SK-N-MC (cell line): ENCODE data around the gene BCAM.

Source experiments
- DNase-seq: peaks from one replicate; pipeline ENCODE4 v3.0.0-alpha.2; 2011; ENCODE audit warnings: low read depth, low spot score
- H3K27ac ChIP-seq: fragments of 200-600 bp; sonication (generic); 2 replicates; pipeline ENCODE4 v1.5.1; 2016; ENCODE audit warnings: mixed run types
- H3K36me3 ChIP-seq: fragments of 200-600 bp; sonication (generic); 2 replicates; pipeline ENCODE4 v1.6.1; 2017; ENCODE audit warnings: antibody characterized with exemption, low read length, mixed read lengths; ENCODE audit not compliant: insufficient read depth
- H3K4me3 ChIP-seq: fragments of 200-600 bp; sonication (generic); 2 replicates; pipeline ENCODE4 v1.5.1; 2016
- H3K9ac ChIP-seq: fragments of 200-600 bp; sonication (generic); 2 replicates; pipeline ENCODE4 v1.8.0; 2017; ENCODE audit warnings: mixed run types, mixed read lengths; ENCODE audit not compliant: insufficient read length
- H3K9me3 ChIP-seq: fragments of 200-600 bp; sonication (generic); 2 replicates; pipeline ENCODE4 v1.6.1; 2017; ENCODE audit warnings: low read depth, mild to moderate bottlenecking, antibody characterized with exemption, low read length, moderate library complexity, mixed read lengths
- EZH2 ChIP-seq: fragments of 200-600 bp; sonication (generic); IDR thresholded peaks from one replicate; pipeline ENCODE4 v1.6.1; 2017; ENCODE audit warnings: antibody characterized with exemption
- FOXP2 ChIP-seq: optimal IDR thresholded peaks from 2 replicates; pipeline ENCODE3; 2011; ENCODE audit warnings: mild to moderate bottlenecking, moderate library complexity; ENCODE audit not compliant: insufficient read depth; ENCODE audit errors: extremely low read length, control extremely low read depth
- POLR2AphosphoS5 ChIP-seq: IDR thresholded peaks from 2 replicates; pipeline ENCODE4 v1.6.1; 2012; ENCODE audit warnings: mild to moderate bottlenecking, low read depth, low read length, borderline replicate concordance

Gene BCAM

DNA sequence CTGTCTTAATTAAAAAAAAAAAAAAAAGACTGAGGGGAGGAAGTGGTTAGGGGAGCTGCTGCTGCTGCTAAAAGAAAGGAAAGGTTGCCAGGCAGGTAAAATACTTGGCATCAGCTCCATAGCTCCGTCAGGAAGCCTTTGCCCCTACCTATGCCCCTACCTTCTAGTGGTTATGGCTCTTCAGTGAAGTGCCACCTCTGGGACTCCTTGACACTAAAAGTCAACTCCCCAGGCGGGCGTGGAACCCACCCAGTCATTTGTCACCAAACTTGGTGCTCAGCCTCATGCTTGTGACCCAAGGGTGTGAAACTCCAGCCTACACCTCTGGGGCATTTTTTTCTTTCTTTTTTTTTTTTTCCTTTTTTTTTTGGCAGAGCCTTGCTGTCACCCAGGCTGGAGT, 32.3 kb downstream of the BCAM start:
- Histone ChIP-seq H3K9me3 (no peaks in the 10 kb centered on the region), H3K9ac (no peak overlapping the region), H3K36me3 (no peaks in the 10 kb centered on the region), H3K4me3 (no peak overlapping the region), H3K27ac (no peak overlapping the region)
- no peak for TF ChIP-seq FOXP2
- DNase-seq: no peak

DNA sequence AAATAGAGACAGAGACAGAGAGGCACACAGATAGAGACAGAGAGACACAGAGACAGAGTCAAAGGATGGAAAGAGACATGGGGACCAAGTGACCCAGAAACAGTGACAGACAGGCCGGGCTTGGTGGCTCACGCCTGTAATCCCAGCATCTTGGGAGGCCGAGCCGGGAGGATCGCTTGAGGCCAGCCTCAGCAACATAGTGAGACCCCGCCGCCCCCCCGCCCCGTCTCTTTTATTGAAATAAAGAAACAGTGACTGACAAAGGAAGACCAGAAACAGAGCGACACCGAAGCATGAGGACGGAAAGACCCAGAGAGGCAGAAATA, 36.3 kb downstream of the BCAM start:
- 0 out of 2 replicates have a peak overlapping the region, but pooled peaks have one; percentile 15 for H3K27ac ChIP-seq
- DNase-seq: no peak

DNA sequence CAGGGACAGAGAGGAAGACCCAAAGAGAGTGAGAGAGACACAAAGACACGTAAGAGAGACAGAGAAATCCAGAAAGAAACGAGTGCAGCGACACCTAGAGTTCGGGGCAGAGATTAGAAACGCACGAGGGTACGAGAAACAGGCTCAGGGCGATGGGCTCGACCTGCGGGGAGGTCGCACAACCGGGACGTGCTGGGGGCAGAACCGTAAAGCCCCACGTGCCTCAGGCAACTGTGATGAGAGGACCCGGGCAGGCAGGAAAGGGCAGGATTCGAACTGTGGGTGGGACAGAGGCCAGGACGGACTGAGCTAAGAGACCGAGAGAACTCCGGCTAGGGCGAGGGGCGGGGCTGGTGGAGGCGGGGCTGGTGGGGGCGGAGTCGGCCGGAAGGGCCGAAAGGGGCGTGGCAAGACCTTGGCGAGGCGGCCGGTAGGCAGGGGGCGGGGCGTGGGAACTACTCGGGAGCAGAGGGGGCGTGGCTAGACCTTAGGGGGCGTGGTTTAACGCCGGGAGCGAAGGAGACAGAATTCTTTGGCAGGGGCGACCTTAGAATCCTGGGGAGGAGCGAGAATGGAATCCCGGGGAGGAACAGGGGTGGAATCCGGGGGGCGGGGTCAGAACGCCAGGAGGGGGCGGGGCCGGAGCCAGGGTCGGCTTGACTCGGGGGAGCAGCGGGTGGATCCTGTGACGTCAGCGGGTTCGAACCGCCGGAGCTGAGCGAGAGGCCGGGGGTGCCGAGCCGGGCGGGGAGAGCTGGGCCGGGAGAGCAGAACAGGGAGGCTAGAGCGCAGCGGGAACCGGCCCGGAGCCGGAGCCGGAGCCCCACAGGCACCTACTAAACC, 36.9 kb downstream of the BCAM start, which contains the start of gene NECTIN2:
Gene NECTIN2 (plus strand): TSS at position 686 of the 843 bp plus-strand sequence. CDS start 229 bp downstream, outside the sequence.
- peak within 1 kb of the TSS; percentile 94 for H3K9ac ChIP-seq
- H3K27ac ChIP-seq: peak within 1 kb of the TSS; percentile 70
- peak within 1 kb of the TSS; percentile 97 for H3K4me3 ChIP-seq
- DNase-seq: peak; percentile 90
- no peaks in the 10 kb centered on the region for H3K9me3 ChIP-seq
- no peak for TF ChIP-seq FOXP2
- peak; percentile 20; the same call in 1 of the 2 replicates for TF ChIP-seq POLR2AphosphoS5
- no peaks in the 10 kb centered on the region for H3K36me3 ChIP-seq

More for the DNA sequence above, 36.3 kb downstream of the BCAM start:
- peak overlapping the region; percentile 42 for H3K9ac ChIP-seq
- peak overlapping the region; percentile 91 for H3K4me3 ChIP-seq
- H3K9me3 ChIP-seq: no peaks in the 10 kb centered on the region
- TF ChIP-seq EZH2 (no peak), POLR2AphosphoS5 (no peak), FOXP2 (no peak)
- H3K36me3 ChIP-seq: no peaks in the 10 kb centered on the region

DNA sequence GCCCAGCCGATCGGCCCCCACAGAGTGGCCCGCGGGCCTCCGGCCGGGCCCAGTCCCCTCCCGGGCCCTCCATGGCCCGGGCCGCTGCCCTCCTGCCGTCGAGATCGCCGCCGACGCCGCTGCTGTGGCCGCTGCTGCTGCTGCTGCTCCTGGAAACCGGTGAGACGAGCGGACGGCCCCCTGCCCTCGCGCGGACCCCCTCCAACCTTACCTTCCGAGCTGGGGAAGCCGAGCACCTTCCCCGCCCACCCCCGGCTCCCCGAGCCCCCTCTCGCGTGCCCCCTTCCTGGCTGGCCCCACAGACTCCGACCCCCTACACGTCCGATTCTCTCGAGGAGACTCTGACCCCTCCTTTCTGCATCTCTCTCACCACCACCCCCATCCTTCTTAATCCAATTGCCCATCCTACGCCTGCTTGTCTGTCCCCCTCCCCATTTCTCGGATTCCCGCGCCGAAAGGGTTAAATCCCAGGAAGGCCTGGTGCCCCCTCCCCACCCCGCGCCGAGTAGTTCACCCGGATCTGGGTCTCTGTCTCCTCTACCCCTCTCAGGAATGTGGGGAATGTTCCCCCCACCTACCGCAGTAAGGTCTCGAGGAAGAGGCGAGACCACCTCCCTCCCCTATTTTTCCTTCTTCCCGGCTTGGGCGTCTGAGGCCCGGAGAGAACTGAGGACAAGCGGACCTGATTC, 37.7 kb downstream of the BCAM start:
- Histone ChIP-seq H3K9ac (peak overlapping the region; percentile 94), H3K9me3 (no peaks in the 10 kb centered on the region), H3K27ac (peak overlapping the region; percentile 70), H3K4me3 (peak overlapping the region; percentile 97), H3K36me3 (no peaks in the 10 kb centered on the region)
- no peak for TF ChIP-seq FOXP2
- no peak for TF ChIP-seq POLR2AphosphoS5
- no peak for TF ChIP-seq EZH2
- DNase-seq: no peak

DNA sequence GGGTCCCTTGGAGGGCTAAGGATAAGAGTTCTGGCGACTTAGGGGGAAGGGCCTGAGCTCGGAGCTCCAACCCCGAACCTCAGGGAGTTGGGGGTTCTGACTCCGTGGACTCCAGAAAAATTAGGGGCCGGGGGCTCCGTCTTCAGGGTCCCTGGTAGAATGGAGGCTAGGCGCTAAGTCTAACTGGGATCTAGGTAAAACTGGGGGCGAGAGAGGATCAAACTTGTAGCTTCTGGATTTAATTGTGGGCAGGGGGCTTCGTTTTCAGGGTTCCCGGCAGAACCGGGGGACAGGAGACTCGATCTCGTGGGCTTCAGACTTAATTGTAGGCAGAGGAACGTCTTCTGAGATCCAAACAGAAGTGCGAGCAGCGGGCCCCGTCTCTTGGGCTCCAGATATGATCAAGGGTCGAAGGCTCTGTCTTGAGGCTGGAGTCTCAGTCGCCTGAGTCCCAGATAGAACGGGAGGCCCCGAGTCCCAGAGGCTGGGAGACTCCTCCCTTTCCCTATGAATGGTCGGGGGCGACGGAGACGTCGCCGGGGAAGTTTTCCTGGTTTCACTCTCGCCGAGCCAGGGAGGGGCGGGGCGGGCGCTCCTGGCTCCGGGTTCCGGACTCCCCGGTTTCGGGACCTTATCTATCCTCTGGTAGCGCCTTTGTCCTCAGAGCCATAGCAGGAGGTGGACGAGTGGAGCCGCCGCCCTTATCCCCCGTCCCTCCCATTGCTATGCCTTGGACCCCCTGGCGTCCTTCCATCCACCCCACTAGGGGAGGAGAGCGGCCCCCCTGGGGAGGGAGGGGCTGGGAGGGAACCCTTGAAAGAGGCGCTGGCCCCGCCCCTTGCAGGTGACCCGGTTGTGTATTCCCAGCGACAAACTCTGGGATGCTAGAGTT, 38.5 kb downstream of the BCAM start:
- peak overlapping the region; percentile 97 for H3K4me3 ChIP-seq
- H3K27ac ChIP-seq: peak overlapping the region; percentile 59
- no peaks in the 10 kb centered on the region for H3K9me3 ChIP-seq
- H3K36me3 ChIP-seq: no peaks in the 10 kb centered on the region
- H3K9ac ChIP-seq: peak overlapping the region; percentile 94
- TF ChIP-seq EZH2: no peak
- no peak for TF ChIP-seq FOXP2
- TF ChIP-seq POLR2AphosphoS5: no peak
- DNase-seq: no peak

DNA sequence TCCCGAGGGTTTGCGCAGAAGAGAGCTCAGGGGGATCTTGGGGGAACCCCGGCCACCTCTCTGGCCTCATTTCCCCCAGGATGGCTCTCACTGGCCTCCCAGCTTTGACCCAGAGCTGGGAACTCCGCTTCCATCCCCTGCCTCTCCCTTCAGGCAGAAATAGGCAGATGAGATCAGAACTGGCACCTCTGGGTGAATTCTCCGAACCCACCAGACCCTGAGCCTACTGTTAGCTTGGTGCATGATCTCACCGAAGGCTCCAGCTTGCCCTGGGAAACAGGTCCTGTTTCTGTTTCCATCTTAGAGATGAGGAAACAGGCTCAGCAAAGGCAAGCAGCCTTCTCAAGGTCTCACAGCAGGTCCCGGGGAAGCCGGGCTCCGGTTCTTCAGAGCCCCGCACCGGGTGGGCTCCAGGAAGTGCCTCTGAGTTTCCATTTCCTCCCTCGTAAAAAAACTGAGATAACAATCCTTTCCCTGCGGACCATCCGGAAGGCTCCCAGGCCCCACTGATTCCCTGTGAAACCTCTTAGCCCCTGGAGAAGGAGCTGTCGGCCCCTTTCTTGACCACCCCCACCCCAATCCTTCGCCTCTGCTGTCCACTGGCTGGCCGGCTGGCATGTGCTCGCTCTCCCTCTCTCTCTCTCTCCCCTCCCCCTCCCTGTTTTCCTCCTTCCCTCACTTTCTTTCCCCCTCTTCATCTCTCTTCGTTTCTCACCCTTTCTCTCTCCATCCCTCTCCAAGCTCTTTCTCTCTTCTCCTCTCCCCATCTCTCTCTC, 39.3 kb downstream of the BCAM start:
- DNase-seq: peak; percentile 10
- Histone ChIP-seq H3K4me3 (peak overlapping the region; percentile 97), H3K9ac (peak overlapping the region; percentile 94), H3K9me3 (no peaks in the 10 kb centered on the region), H3K36me3 (no peaks in the 10 kb centered on the region), H3K27ac (peak overlapping the region; percentile 59; the same call in 1 of the 2 replicates)
- TF ChIP-seq POLR2AphosphoS5: no peak
- no peak for TF ChIP-seq FOXP2
- no peak for TF ChIP-seq EZH2

DNA sequence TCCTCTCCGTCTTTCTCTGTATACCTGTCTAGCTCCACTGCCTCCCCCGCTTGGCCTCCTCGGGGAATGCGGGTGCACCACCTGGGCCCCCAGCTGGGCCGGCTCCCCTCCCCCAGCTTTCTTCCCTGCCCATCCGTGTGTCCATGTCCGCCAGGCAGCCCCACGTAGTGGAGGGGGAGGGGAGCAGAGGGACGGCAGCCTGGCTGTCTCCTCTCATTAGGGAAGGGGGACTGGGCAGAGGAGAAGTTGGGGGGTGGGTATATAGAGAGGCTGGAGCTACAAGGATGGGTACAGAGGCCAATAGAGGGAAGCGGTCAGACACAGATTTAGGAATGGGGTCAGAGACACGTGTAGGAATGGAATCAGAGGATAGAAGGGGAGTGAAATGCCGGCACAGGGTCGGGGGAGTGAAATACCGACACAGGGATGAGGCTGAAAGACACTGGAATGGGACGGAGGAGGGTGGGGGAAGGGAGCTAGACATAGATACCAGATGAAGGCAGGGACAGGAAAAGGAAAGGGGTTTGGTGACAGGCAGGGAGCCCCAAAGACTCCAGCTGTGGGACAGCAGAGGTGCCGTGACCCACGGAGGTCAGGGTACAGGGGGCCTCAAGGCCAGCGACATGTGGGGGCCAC, 40.0 kb downstream of the BCAM start:
- Histone ChIP-seq H3K9ac (no peak overlapping the region), H3K36me3 (no peaks in the 10 kb centered on the region), H3K9me3 (no peaks in the 10 kb centered on the region), H3K27ac (no peak overlapping the region), H3K4me3 (peak overlapping the region; percentile 97)
- TF ChIP-seq POLR2AphosphoS5 (no peak), FOXP2 (no peak), EZH2 (no peak)
- DNase-seq: no peak
